Stimulated activated CD8-positive, alpha-beta memory T cell treated with anti-CD3 and anti-CD28 coated beads, Interleukin-4, amount 100 ng/mL, for 1 hour (primary cell): Measurements from ENCODE around the gene SMYD4.
A peak's percentile ranks its signal among the peaks of the same experiment; 100 is the strongest.
"Not testable (repeated sequence)": the region's sequence is repeated elsewhere in the genome, so short reads cannot be mapped to it uniquely, and the experiment has no call there.

ENCODE experiments used
- DNase-seq, 2 donors: peaks; one replicate each; pipeline ENCODE4 v3.0.0-alpha.2; 2020; ENCODE audit warnings: low read depth in 2 of 2, low spot score in 1 of 2

Gene SMYD4, protein sequence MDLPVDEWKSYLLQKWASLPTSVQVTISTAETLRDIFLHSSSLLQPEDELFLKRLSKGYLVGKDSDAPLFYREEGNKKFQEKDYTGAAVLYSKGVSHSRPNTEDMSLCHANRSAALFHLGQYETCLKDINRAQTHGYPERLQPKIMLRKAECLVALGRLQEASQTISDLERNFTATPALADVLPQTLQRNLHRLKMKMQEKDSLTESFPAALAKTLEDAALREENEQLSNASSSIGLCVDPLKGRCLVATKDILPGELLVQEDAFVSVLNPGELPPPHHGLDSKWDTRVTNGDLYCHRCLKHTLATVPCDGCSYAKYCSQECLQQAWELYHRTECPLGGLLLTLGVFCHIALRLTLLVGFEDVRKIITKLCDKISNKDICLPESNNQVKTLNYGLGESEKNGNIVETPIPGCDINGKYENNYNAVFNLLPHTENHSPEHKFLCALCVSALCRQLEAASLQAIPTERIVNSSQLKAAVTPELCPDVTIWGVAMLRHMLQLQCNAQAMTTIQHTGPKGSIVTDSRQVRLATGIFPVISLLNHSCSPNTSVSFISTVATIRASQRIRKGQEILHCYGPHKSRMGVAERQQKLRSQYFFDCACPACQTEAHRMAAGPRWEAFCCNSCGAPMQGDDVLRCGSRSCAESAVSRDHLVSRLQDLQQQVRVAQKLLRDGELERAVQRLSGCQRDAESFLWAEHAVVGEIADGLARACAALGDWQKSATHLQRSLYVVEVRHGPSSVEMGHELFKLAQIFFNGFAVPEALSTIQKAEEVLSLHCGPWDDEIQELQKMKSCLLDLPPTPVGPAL

DNA sequence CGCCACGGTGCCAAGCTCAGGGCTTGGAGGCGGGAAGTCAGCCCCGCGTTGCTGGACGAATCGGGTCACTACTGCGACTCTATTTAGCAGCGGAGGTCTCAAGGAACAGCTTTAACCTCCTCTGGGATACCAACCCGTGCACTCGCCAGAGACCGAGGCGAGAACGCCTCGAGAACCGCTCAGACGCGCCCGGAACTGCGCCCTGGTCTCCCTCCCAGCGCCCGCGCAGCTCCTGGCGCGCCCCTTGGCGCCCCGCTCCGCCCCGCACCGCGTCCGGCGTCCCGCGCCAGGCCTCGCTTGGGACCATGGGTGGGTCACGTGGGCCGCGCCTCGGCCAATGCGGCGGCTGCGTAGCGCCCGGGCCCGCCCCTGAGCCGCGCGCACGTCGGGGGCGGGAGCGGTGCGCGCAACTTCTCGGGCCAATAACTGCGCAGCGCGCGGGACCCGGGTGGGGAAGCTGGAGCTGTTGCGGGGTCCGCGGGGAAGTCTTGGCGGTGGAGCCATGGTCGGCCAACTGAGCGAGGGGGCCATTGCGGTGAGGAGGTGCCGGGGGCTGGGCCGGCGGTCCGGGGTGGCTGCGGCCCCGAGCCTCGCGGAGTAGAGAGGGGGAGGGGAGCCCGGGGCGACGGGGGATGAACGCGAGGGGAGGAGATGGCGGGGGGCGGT is at the start of gene SMYD4, which contains the start of gene RPA1:
Gene SMYD4 (minus strand): TSS at position 311 of the 666 bp plus-strand sequence. CDS start 1,908 bp downstream, outside the sequence.
Gene RPA1 (plus strand): TSS at position 414 of the 666 bp plus-strand sequence. CDS start 89 bp downstream, at position 503.
- peak; percentile 56 to 74 for DNase-seq

DNA sequence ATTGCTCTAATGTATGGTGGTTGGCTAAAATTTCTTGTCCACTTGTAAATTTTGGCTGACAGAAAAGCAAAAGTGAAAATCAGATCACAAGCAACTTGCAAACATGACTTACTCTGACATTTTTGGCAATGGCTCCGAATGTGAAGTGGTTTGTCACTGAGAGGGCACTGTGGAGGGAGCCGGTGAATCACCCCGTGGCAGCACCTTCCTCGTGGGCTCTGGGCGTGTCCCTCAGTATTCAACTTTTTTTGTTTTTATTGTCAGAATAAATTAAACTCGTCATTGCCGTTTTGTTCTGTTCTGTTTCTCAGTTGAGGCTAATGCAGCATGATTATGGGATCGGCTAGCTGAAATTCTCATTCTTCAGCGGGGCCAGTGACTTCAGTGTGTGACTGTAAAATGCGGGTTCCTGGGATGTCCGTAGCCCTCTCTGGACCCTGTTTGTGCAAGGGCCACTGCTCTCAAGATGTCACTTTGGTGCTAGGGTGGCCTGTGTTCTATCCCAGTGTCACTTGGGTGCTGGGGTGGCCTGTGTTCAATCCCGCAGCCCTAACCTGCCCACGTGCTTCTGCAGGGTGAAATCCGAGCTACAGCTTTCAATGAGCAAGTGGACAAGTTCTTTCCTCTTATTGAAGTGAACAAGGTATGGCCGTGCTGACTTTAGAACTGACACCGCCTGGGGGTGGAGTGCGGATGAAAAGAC is 48.9 kb upstream of the SMYD4 start:
- no peak for DNase-seq

DNA sequence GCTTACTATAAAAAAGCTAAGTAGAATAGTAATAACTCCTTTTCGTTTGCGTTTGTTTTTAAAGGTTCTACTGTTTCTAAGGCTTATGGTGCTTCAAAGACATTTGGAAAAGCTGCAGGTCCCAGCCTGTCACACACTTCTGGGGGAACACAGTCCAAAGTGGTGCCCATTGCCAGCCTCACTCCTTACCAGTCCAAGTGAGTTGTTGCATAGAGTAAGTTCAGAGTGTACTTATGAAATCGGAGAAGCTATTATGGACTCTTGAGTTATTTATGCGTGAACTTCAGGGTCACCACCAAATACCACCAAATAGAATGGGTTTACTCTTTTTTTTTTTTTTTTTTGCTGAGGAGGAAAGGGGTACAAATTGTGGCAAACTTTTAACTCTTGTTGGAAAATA is 45.9 kb upstream of the SMYD4 start:
- DNase-seq = no peak

DNA sequence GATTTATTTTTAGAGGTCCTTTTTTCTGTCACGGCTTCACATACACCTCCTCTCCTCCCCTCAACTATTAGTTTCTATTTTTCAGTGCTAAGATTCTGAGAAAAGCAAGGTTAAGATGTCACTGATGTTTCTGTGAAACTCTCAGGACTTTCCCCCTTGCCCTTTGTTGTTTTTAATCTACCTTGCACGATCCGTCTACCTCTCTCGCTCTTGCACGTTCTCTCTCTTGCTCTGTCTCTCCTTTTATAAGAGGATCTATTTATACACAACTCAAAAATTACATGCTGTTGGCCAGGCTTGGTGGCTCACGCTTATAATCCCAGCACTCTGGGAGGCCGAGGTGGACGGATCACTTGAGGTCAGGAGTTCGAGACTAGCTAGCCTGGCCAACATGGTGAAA is 43.7 kb upstream of the SMYD4 start:
- DNase-seq = no peak

DNA sequence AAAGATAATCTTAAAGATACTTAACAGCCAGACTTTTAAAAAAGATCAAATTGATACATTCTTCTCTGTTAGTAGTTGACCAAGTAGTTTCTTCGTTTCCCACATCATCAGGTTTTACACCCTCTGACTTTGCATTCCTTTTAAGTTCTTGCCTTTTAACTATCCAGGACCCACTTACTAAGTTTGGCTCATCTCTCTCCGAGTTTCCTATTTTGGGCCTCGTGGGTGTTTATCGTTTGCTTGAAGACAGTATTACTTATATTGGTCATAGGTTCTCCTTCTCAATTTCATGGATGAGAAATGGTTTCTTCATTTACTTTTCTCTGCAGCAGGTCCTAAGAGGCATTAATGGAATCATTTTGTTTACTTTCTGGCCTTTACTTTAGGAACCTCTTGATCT is 43.3 kb upstream of the SMYD4 start:
- no peak for DNase-seq

DNA sequence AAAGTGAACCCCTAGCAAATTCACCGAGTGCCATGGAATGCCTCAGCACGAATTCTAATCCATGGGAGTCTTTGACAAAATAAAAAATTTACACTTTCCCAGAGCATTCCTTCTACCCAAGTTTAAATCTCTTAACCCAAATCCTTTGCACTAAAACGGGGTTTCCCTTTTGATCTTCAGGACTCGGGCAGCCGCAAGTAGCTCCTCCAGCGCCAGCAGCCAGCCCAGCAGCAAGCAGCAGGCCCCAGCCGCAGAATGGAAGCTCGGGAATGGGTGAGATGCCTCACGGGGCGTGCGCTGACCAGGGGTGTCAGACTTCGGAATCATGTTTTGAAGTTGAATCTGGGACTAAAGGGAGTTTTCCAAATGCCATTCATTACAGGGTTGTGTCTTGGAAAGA is 42.6 kb upstream of the SMYD4 start:
- DNase-seq = no peak

DNA sequence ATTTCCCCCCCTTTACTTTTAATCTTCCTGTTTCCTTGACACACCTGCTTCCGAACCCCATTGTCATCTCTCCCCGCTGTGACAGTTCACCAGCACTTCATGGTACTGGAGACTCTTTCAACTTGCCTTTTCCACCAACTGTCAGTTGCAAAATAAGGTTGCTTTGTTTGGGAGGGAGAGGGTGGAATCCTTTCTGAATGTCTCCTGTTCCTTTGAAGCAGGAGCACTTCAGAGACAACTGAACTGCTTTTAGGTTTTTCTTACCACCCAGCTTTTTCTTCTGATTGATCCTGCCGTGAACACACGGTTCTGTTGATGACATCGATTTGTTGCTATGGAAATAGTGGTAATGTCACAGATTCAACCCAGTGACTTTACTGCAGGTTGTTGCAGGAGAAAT is 42.1 kb upstream of the SMYD4 start:
- DNase-seq = no peak

DNA sequence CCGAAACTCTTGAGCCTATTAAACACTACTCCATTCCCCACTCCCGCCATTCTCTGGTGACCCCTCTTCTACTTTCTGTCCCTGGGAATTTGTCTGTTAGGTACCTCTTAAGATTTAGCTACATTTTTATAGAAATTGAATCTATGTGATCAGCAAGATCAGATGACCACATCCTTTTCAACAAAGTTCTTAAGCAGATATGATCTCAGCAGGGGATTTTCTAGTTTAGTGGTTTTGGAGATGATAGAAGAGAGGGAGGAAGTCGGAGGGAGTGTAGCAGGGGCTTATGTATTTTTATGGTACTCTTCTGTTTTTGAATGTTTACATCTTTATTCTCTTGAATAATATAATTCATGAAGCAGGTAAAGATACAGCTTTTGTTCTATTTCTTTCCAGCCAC is 40.9 kb upstream of the SMYD4 start:
- DNase-seq = no peak

DNA sequence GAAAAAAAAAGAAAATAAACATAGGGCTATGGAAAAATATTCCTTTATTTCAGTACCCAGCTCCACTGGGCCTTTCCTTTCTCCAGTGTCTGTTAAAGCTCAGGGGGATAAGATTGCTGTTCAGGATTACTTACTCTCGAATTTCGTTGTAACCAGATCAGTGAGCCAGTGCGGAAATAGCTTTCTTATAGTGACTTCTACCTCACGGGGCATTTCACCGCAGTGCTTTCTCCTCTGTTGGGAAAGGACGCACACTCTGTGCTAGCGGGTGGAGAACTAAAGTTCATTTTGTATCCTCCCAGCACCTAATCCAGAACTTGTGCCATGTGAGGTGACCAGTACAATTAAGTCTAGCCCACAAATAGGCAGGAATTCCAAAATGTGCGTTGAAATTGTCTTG is 38.4 kb upstream of the SMYD4 start:
- no peak for DNase-seq

DNA sequence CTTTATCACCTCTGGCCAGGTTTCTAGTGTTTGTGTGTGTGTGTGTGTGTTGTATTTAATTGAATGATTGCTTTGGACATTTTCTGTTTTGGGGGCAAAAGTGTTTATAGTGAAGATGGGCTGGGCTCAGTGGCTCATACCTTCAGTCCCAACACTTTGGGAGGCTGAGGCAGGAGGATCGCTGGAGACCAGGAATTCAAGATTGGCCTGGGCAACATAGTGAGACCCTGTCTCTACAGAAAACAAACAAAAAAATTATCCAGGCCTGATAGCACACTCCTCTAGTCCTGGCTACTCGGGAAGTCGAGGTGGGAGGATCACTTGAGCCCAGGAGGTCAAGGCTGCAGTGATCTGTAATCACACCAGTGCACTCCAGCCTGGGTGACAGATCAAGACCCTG is 37.6 kb upstream of the SMYD4 start:
- DNase-seq = no peak

DNA sequence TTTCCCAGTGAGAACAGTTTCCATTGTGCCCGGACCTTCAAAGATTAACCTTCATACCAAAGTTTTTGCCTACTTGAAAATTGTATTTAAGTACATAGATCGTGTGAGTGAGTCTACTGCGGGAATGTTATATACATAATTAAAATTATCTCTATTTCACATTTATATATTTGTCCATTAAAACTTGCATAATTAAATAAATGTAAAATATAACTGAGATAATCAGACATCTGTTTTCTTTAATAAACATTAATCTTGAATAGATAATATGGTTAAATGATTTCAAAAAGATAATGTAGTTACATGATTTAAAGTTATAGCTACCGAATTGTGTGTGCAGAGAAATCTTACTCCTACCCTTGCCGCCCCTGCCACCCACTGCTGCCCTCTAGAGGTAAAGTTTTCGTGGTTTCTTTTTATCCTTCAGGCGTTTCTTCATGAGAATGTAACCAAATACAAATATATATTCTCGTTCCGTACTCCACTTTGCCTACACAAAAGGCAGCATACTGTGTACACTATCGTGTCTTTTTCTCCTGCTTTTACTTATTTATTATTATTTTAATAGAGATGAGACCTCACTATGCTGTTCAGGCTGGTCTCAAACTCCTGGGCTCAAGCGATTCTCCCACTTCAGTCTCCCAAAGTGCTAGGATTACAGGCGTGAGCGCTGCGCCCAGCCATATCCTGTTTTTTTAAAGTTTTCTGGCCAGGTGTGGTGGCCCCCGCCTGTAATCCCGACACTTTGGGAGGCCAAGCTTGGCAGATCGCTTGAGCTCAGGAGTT is 35.7 kb upstream of the SMYD4 start:
- DNase-seq = peak in 1 of 2 donors; percentile 11

DNA sequence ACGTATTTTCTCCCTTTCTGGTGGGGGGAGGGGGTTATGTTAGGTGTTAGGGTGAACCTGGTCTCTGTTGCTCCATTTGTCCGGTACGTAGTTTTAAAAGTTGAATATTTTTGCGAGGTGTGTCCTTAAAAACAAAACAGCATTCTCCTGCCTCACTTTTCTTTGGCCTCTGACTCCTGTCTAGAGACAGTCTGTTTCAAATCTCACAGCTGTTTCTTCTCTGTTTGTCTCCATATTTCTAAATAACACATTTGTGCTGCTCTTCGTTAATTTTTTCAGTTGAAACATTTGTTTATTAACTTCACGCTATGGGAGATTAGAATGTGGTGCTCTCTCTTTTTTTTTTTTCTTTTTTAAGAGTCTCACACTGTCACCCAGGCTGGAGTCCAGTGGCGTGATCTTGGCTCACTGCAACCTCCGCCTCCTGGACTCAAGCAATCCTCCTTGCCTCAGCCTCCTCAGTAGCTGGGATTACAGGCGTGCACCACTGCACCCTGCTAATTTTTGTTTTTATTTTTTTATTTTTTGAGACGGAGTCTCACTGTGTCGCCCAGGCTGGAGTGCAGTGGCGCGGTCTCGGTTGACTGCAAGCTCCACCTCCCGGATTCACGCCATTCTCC is 31.8 kb upstream of the SMYD4 start:
- DNase-seq = no peak

DNA sequence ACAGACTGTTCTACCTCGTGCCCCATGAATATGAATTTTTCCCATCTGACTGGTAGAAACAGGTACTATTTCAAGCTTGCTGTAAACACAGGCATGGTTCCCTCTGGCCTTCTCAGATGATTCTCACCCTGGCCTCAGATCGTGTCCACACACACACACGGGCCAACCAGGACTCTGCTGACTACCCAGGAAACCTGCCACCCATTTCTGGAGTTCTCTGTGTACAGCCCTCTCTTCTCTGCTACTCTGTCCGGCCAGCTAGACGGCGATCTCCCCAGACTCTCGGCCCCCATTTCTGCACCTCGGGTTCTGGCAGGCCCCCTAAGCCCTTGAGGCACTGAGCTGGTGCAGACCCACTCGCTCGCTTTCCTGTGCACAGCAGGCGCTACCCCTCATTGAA is 31.3 kb upstream of the SMYD4 start:
- DNase-seq = no peak

DNA sequence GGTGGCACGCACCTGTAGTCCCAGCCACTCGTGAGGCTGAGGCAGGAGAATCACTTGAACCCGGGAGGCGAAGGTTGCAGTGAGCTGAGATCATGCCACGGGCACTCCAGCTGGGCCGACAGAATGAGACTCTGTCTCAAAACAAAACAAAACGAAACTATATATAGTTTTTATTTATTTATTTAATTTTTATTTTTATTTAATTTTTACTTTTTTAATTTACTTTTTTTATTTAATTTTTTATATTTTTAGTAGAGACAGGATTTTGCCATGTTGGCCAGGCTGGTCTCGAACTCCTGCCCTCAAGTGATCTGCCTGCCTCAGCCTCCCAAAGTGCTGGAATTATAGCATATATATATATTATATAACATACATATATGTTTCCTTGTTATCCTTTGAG is 26.8 kb upstream of the SMYD4 start:
- not testable (repeated sequence) for DNase-seq

DNA sequence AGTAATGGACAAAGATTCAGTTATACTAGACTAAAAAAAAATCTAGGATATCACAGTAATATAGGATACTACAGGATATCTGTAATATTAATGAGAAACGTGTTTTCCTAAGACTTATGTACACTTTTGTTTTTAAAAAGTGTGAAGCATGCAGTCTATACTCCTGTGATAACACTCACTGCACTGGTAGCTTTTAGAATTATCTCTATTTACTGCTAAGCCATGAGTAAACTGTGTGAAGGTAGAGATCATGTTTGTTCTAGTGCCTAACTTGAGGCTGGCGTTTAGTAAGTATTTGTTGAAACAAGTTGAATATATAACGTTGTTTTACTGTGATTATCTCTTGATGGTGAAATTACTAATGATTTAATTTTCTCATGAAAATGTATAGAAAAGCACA is 24.0 kb upstream of the SMYD4 start:
- no peak for DNase-seq

DNA sequence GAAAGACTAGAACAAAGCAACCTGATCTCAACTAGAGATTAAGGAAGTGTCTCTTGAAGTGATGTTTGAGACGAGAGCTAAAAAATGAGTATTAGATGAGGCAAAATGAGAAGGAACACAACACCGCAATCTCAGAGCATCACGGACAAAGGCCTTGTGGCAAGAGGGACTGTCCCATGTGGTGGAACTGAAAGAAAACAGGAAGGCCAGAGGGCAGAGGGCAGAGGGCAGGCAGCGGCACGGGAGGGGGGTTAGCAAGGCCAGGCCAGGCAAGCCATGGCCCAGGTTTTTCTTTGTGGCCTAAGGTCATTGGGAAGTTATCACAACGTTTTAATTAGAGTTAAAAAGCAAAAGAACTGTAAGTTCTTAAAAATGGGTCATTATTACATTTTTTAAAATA is 22.6 kb upstream of the SMYD4 start:
- no peak for DNase-seq

DNA sequence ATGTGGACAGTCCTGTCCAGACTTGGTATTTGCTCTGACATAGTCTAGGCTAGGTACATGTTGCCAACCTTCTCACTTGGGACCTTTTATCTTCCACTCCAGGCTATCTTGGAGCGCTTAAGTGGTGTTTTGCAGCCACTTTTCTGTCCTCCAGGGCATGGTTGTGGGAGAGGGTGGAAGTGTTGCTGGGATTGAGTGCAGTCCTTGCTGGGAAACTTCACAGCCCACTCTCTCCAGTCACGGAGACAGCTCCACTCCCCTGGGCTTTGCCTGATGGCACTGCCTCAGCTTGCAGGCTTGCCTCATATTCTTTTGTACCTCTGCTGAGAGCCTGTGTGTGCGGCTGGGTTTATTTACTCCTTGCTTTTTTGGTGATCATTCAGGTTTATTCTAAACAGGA is 17.5 kb upstream of the SMYD4 start:
- no peak for DNase-seq

DNA sequence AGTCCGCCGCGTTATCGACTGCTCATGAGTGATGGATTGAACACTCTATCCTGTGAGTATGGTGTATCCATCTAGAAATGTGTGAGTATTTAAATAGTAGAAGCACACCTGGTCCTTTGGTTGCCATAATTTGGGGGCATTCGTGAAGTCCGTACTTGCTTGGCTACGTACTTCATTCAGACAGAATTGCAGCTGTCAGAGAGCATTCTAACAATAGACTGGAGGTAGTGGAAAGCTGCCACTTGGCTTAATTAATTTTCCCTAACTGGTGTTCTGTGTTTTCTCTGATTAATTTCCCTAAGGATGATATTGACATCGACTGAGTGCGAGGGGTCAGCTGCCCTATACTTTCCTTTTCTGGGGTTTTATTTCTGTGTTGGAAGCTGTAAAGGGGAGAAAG is 14.2 kb upstream of the SMYD4 start:
- no peak for DNase-seq

DNA sequence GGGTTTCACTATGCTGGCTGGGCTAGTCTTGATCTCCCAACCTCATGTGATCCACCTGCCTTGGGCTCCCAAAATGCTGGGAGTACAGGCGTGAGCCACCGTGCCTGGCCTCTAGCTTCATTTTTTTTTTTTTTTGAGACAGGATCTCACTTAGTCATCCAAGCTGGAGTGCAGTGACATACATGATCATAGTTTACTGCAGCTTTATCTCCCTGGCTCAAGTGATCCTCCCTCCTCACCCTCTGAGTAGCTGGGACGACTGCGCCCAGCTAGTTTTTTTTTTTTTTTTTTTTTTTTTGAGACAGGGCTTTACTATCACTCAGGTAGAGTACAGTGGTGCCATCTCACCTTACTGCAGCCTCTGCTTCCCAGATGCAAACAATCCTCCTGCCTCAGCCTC is 9.8 kb upstream of the SMYD4 start:
- DNase-seq = no peak
